ENCODE results near the gene LRPAP1. TPM values are rescaled to one million over a fixed set of nuclear protein-coding genes. Genes with fewer than 3 reads are reported as not detected.

The LRPAP1 gene
- polyA plus RNA-seq, 1 of the 3 experiments (the other 2 are of a cell fraction) = 209 TPM

DNA sequence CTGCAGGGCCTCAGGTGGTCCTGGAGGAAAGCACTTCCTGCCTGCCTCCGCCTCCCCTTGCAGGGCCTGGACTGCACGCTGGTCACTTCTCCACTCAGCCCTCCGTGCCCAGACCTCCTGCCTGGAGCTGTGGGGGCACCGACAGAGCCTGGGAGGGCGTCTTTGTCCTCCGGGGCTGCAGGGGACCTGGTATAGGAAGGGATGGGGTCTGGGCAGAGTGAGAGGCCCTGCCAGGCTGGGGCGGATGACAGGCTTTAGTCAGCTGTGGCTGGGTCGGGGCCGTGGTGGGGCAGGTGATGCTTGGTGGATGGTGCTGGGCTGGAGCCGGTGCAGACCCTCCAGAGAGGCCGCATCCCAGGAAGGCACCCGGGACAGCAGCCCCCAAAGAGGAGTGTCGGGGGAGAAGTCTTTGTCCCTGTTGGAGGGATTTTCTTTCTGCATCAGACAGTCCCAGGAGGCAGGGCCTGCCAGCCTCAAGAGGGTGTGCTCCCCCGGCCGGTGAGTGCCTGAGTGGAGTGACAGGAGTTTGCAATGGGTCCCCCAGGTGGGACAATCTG is 67.8 kb downstream of the LRPAP1 start:
- Histone ChIP-seq H3K27ac (ENCODE audit: low read depth in 2 of 2, low read length in 1 of 2) (no peak overlapping the region), H3K79me2 (ENCODE audit: insufficient read depth) (no peaks in the 10 kb centered on the region), H2AFZ (ENCODE audit: low read depth) (no peak overlapping the region), H3K9me3 (no peaks in the 10 kb centered on the region), H3K27me3 (ENCODE audit: insufficient read depth) (no peaks in the 10 kb centered on the region; the same call in 1 of the 2 replicates), H4K20me1 (ENCODE audit: insufficient read depth) (no peaks in the 10 kb centered on the region), H3K4me2 (no peak overlapping the region), H3K4me3 (ENCODE audit: low read depth in 2 of 2, low read length in 1 of 2) (no peak overlapping the region), H3K9ac (no peak overlapping the region), H3F3A (replicated peaks; ENCODE audit: insufficient read depth) (peaks cover 7% of the 10 kb centered on the region), H3K4me1 (ENCODE audit: control insufficient read depth in 1 of 2, insufficient read depth in 2 of 2, low read depth in 1 of 2, low read length in 1 of 2) (no peaks in the 10 kb centered on the region; a peak in 1 of 4 replicates), H3K36me3 (replicated peaks in 1 of 2; ENCODE audit: control insufficient read depth in 1 of 2, insufficient read depth in 2 of 2, low read length in 1 of 2) (no peaks in the 10 kb centered on the region), H3K9me2 (no peaks in the 10 kb centered on the region)
- CTCF ChIA-PET = interaction anchor here (1.0 to 2.0 kb wide), 2 partner anchors 15 to 118 kb away, joined by 3 to 9 read pairs; no protein-coding TSS in a partner anchor
- WGBS (ENCODE audit: low lambda C conversion rate) = 78% methylated on average over 11 of the region's 15 CpGs
- POLR2A ChIA-PET = no interaction called here
- no peak for DNase-seq
- TF ChIP-seq CTCF (IDR thresholded peaks at IDR 0.05) = no peak
- no peak for TF ChIP-seq EP300 (IDR thresholded peaks at IDR 0.05; ENCODE audit: borderline replicate concordance in 1 of 2, low read depth in 1 of 2, low read length in 1 of 2)
- TF ChIP-seq RCOR1 (IDR thresholded peaks at IDR 0.05; ENCODE audit: low read length) = no peak
- TF ChIP-seq, protein P1, sequence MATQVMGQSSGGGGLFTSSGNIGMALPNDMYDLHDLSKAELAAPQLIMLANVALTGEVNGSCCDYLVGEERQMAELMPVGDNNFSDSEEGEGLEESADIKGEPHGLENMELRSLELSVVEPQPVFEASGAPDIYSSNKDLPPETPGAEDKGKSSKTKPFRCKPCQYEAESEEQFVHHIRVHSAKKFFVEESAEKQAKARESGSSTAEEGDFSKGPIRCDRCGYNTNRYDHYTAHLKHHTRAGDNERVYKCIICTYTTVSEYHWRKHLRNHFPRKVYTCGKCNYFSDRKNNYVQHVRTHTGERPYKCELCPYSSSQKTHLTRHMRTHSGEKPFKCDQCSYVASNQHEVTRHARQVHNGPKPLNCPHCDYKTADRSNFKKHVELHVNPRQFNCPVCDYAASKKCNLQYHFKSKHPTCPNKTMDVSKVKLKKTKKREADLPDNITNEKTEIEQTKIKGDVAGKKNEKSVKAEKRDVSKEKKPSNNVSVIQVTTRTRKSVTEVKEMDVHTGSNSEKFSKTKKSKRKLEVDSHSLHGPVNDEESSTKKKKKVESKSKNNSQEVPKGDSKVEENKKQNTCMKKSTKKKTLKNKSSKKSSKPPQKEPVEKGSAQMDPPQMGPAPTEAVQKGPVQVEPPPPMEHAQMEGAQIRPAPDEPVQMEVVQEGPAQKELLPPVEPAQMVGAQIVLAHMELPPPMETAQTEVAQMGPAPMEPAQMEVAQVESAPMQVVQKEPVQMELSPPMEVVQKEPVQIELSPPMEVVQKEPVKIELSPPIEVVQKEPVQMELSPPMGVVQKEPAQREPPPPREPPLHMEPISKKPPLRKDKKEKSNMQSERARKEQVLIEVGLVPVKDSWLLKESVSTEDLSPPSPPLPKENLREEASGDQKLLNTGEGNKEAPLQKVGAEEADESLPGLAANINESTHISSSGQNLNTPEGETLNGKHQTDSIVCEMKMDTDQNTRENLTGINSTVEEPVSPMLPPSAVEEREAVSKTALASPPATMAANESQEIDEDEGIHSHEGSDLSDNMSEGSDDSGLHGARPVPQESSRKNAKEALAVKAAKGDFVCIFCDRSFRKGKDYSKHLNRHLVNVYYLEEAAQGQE (IDR thresholded peaks at IDR 0.05; ENCODE audit: low read depth, low read length) = no peak
- TF ChIP-seq ELF1 (IDR thresholded peaks at IDR 0.05) = no peak
- TF ChIP-seq RAD21 (IDR thresholded peaks at IDR 0.05; ENCODE audit: low read length) = no peak
- no peak for TF ChIP-seq ZBTB33 (IDR thresholded peaks at IDR 0.05; ENCODE audit: borderline replicate concordance, low read depth)
- TF ChIP-seq JUND (IDR thresholded peaks at IDR 0.05) = no peak
- no peak for TF ChIP-seq IRF3 (IDR thresholded peaks at IDR 0.05; ENCODE audit: low read depth, low read length)
- TF ChIP-seq EZH2phosphoT487 (IDR thresholded peaks at IDR 0.05; ENCODE audit: borderline replicate concordance, low read depth) = no peak
- TF ChIP-seq USF2 (IDR thresholded peaks at IDR 0.05; ENCODE audit: borderline replicate concordance, low read depth, low read length) = no peak
- no peak for TF ChIP-seq MEF2A (IDR thresholded peaks at IDR 0.05; ENCODE audit: borderline replicate concordance, low read depth)
- no peak for TF ChIP-seq GABPA (IDR thresholded peaks at IDR 0.05; ENCODE audit: low read depth)

Data from SK-N-SH (cell line).